Lung (tissue), 12 donors: ENCODE results near the gene PPP2R5A. TPM values are rescaled to one million over a fixed set of nuclear protein-coding genes. Genes with fewer than 3 reads are reported as not detected.

Experiments used
- ATAC-seq: fragments of 200-7000 bp; cut with Tn5 transposase; one replicate; pipeline ENCODE4 v1.9.1; 2020; ENCODE audit warnings: moderate number of reproducible peaks; ENCODE audit not compliant: insufficient read depth, low FRiP score
- DNase-seq, 3 donors: peaks; one replicate each; pipeline ENCODE4 v3.0.0-alpha.2; 2013 to 2017
- H3K27ac ChIP-seq, 2 donors: one replicate each; pipeline ENCODE4 v1.5.1; 2013; ENCODE audit warnings: mild to moderate bottlenecking in 2 of 2, moderate library complexity in 2 of 2, control low read depth in 1 of 2, inconsistent platforms in 1 of 2, low read depth in 1 of 2, low read length in 1 of 2
- H3K27me3 ChIP-seq, 3 donors: one replicate each; pipeline ENCODE4 v1.5.1; 2013; ENCODE audit warnings: low read length in 2 of 3; ENCODE audit not compliant: control insufficient read depth in 3 of 3, insufficient read depth in 3 of 3
- H3K36me3 ChIP-seq, 4 donors: one replicate each; pipeline ENCODE4 v1.5.1; 2013; ENCODE audit warnings: low read length in 4 of 4, mild to moderate bottlenecking in 1 of 4, moderate library complexity in 1 of 4; ENCODE audit not compliant: control insufficient read depth in 4 of 4, insufficient read depth in 4 of 4
- H3K4me1 ChIP-seq, 5 donors: one replicate each; pipeline ENCODE4 v1.5.1; 2013; ENCODE audit warnings: low read length in 5 of 5, mild to moderate bottlenecking in 2 of 5, moderate library complexity in 1 of 5; ENCODE audit not compliant: control insufficient read depth in 5 of 5, insufficient read depth in 5 of 5
- H3K4me3 ChIP-seq: one replicate; pipeline ENCODE4 v1.5.1; 2013; ENCODE audit warnings: mild to moderate bottlenecking, control low read depth, moderate library complexity
- H3K9ac ChIP-seq, 2 donors: one replicate each; pipeline ENCODE4 v1.5.1; 2013; ENCODE audit warnings: low read length in 2 of 2, control low read depth in 1 of 2; ENCODE audit not compliant: insufficient read depth in 1 of 2
- H3K9me3 ChIP-seq, 4 donors: one replicate each; pipeline ENCODE4 v1.5.1; 2013; ENCODE audit warnings: low read length in 3 of 4, mild to moderate bottlenecking in 1 of 4, moderate library complexity in 1 of 4; ENCODE audit not compliant: control insufficient read depth in 4 of 4, insufficient read depth in 3 of 4
- CTCF ChIP-seq: IDR thresholded peaks from 2 replicates; pipeline ENCODE4 v1.5.1; 2012; ENCODE audit warnings: mild to moderate bottlenecking; ENCODE audit errors: control extremely low read depth, extremely low read depth
- WGBS, 2 donors: extraction: QIAGEN DNeasy Blood & Tissue Kit; methylation state at CpG; one replicate each; pipeline ENCODE4 v1.1.7; 2013; 5-methylcytosine and 5-hydroxymethylcytosine counted together
- polyA plus RNA-seq, 2 donors: library from polyadenylated mRNA; stranded (reverse); fragments of 200-250 nt; gene quantifications; one replicate each; pipeline ENCODE4 v1.2.1, GENCODE V29; 2013
- total RNA-seq, 2 donors: library from RNA; depleted of rRNA in 1 of 2; stranded (reverse); fragments of >200 nt in 1 of 2; gene quantifications; one replicate each; pipeline ENCODE4 v1.2.1, GENCODE V29; 2014 to 2021
- donor health status: control.
- donor health status: control.
- donor health status: Bipolar disorder and iron deficiency.
- donor health status: healthy.
- donor health status: DM: yes; HTN: yes; CAD: no.

The PPP2R5A gene
- total and polyA plus RNA-seq, 4 donors, result 31.3 to 143 (median 54.3) TPM

DNA sequence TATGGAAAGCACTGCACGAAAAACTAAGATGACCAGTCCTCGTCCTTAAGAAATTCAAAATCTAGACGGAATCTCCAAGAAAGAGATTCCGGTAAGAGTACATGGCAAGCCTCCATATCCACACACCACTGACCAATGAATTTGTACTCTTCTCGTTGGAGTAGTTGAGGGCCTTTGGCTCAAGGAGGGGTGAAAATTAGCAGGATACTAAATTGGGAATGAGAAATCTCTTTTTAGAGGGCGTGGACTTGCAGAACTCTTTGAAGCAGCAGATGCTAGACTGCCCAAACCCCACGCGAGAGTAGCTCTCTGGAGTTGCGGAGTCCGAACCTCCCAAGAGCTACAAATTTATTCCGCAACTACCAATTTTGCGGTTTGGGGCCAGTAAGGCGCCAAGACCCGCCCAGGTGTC lies 872 bp upstream of the PPP2R5A start:
- Histone ChIP-seq H3K4me1 (peaks cover 0 to 31% (median 2%) of the 10 kb centered on the region in 5 donors), H3K9me3 (no peaks in the 10 kb centered on the region), H3K27me3 (no peaks in the 10 kb centered on the region), H3K4me3 (peak overlapping the region; percentile 45), H3K36me3 (no peaks in the 10 kb centered on the region), H3K27ac (peak overlapping the region; percentile 95 to 98), H3K9ac (peak overlapping the region; percentile 33 to 88)
- no peak for DNase-seq
- 11 to 18% methylated on average over 14 of the region's 14 CpGs for WGBS, 2 donors
- ATAC-seq, result no peak
- TF ChIP-seq CTCF, result no peak

DNA sequence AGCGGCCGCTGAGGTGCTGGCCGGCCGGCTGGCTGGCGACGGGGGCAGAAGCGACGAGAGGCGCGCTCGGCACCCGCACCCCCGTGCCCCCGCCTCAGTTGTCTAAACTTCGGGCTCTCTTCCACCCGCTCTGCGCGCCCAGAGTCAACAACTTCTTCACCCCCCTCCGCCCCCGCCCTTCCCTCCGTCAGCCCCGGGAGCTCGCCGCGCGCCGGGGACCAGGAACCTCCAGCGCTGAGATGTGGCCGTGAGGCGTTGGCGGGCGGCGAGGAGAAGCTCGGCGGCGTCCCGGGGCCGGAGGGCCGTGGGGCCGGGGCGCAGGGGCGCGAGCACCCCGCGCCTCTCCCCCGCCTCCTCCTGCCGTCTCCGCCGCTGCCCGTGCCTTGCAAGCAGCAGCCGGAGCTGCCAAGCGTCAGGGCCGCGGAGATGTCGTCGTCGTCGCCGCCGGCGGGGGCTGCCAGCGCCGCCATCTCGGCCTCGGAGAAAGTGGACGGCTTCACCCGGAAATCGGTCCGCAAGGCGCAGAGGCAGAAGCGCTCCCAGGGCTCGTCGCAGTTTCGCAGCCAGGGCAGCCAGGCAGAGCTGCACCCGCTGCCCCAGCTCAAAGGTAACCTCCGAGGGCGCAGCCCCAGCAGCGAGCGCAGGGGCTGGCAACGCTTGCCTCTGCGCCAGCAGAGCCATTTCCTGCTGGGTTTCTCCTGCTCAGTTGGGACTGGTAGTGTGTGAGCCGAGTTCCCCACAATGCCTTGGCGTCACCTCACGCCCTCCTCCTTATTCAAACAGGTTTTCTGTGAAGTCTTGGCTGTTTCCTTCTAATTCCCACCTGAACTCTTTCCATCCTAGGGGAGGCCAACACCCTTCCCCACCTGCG lies 710 bp downstream of the PPP2R5A start:
- no peak for TF ChIP-seq CTCF
- WGBS, 2 donors, result 1% methylated on average over 59 to 85 of the region's 85 CpGs
- ATAC-seq, result peak; percentile 28
- no peaks in the 10 kb centered on the region for H3K36me3 ChIP-seq
- H3K4me3 ChIP-seq, result peak overlapping the region; percentile 88
- H3K27ac ChIP-seq, result peak overlapping the region; percentile 98 to 100
- peaks cover 0 to 33% (median 2%) of the 10 kb centered on the region in 5 donors for H3K4me1 ChIP-seq
- DNase-seq, result peak; percentile 64 to 76 (median 73)
- no peaks in the 10 kb centered on the region for H3K27me3 ChIP-seq
- H3K9ac ChIP-seq, result peak overlapping the region; percentile 76 to 94
- H3K9me3 ChIP-seq, result no peaks in the 10 kb centered on the region

- TF ChIP-seq CTCF, result no peak
- peak in 2 of 3 donors; percentile 44 to 68 for DNase-seq
- Histone ChIP-seq H3K27me3 (no peaks in the 10 kb centered on the region), H3K4me1 (peaks cover 0 to 34% (median 5%) of the 10 kb centered on the region in 5 donors), H3K27ac (peak overlapping the region; percentile 98 to 100), H3K36me3 (no peaks in the 10 kb centered on the region), H3K4me3 (peak overlapping the region; percentile 88), H3K9me3 (no peaks in the 10 kb centered on the region), H3K9ac (peak overlapping the region; percentile 76 to 94)
- WGBS, 2 donors, result 0% methylated on average over 17 of the region's 17 CpGs
- no peak for ATAC-seq
Observed at GRCh38 chr1:212286556-212287131, 1.4 kb downstream of the PPP2R5A start.
